NCI-H187 treated with DMSO at 0.1 percent for 48 hours (cell line): Measurements from ENCODE around the gene RPS25.
A peak's percentile ranks its signal among the peaks of the same experiment; 100 is the strongest.
"Not testable (repeated sequence)": the region's sequence is repeated elsewhere in the genome, so short reads cannot be mapped to it uniquely, and the experiment has no call there.

ENCODE experiments used
- DNase-seq: peaks from one replicate; lab custom pipeline; 2025; lab: John Stamatoyannopoulos, UW

The RPS25 gene

DNA sequence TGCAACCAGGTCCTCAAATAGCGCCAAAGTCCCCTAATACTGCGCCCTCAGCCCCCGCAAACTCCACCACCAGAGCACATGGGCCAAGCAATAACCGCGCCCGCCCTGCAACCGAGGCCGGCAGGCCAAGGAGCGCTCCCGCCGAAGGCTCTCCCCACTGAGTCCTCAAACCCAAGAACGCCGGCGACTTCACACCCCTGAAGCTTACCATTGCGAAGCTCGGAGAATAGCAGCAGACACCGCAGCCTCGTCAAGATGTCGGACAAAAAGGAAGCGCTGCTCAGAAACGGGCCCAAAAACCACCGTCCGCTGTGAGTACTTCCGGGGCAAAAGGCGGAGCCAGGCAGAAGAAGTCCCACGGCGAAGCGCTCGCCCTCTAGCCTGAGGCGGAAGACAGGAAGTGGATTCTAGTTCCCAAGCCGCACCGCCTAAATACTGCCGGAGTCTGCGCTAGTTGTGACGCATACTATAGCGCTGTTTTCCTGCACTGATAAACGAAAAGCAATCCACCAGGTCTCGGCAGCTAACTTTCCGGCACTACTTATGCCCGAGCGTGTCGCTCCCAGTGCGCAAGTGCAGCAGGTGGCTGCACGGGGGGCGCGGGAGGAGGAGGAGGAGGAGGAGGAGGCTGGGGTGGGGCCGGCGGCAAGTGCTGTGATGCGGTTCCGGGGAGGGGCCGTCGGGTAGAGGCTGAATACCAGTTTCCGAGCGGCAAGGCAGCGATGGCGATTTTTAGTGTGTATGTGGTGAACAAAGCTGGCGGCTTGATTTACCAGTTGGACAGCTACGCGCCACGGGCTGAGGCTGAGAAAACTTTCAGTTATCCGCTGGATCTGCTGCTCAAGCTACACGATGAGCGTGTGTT lies at the start of gene RPS25, which contains the start of gene TRAPPC4:
Gene RPS25, minus strand, starts transcription at position 270 of the 865 bp plus-strand sequence. Its CDS starts 59 bp downstream, at position 211.
Gene TRAPPC4, plus strand, starts transcription at position 693 of the 865 bp plus-strand sequence. Its CDS starts 30 bp downstream, at position 723.
- DNase-seq, result peak; percentile 88

DNA sequence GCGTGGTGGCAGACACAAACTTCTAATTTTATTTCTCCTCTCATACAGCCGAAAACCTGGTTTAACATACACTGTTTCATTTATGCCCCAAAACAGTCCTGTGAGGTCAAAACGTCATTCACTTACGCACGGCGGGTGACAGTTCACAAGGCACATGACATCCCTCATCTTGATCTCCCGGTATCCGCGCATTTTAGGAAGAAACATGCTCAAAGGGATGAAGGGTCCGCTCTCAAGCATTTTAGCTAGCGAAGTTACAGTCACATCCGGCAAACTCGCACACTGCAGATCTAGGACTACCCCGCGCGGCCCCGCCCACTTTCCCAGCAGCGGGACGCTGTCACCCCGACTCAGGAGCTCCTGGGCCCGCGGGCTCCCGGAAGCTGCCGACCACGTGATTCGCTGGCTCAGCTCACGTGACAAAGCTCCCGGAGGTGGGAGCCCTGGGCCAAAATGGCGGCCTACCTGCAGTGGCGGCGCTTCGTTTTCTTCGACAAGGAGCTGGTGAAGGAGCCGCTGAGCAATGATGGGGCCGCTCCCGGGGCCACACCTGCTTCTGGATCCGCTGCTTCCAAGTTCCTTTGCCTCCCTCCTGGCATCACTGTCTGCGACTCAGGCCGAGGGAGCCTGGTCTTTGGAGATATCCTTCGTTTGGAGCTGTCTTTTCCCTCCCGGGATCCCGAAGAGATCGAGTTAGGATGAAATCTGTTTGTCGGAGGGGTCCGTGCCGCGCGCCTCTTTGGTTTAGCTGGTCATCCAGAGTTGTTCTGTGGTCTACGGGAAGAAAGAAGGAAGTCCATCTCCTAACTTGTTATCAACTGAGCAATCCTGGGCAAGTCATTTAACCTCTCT lies 49.5 kb upstream of the RPS25 start, which contains the start of gene VPS11:
Gene VPS11, plus strand, starts transcription at position 448 of the 852 bp plus-strand sequence. Its CDS starts 6 bp downstream, at position 454.
- peak; percentile 69 for DNase-seq

- no peak for DNase-seq
These were observed 47.2 kb upstream of the RPS25 start for GRCh38 chr11:119065369-119065768.

GRCh38 chr11:119062779-119063178 lies 44.6 kb upstream of the RPS25 start:
- no peak for DNase-seq

DNA sequence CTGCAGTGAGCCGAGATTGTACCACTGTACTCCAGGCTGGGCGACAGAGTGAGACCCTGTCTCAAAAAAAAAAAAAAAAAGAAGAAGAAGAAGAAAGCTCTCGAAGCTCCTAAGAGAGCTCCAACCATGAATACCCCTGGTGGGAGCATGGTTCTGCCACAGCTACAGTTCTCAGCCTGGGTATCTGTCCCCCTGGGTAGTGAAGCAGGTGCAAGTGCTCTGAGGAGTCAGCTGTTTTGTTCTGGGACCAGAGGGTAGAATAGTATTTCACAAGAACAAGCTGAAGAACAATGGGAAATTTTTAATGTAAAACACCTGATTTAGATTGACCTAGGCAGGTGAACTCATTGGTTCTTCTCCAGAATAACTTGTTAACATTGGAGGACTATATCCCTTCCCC lies 43.1 kb upstream of the RPS25 start:
- DNase-seq, result no peak

DNA sequence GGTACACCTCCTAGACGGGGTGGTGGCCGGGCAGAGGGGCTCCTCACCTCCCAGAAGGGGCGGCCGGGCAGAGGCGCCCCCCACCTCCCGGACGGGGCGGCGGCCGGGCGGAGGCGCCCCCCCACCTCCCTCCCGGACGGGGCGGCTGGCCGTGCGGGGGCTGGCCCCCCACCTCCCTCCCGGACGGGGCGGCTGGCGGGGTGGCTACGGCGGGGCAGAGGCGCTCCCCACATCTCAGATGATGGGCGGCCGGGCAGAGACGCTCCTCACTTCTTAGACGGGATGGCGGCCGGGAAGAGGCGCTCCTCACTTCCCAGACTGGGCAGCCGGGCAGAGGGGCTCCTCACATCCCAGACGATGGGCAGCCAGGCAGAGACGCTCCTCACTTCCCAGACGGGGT lies 41.0 kb upstream of the RPS25 start:
- not testable (repeated sequence) for DNase-seq

DNA sequence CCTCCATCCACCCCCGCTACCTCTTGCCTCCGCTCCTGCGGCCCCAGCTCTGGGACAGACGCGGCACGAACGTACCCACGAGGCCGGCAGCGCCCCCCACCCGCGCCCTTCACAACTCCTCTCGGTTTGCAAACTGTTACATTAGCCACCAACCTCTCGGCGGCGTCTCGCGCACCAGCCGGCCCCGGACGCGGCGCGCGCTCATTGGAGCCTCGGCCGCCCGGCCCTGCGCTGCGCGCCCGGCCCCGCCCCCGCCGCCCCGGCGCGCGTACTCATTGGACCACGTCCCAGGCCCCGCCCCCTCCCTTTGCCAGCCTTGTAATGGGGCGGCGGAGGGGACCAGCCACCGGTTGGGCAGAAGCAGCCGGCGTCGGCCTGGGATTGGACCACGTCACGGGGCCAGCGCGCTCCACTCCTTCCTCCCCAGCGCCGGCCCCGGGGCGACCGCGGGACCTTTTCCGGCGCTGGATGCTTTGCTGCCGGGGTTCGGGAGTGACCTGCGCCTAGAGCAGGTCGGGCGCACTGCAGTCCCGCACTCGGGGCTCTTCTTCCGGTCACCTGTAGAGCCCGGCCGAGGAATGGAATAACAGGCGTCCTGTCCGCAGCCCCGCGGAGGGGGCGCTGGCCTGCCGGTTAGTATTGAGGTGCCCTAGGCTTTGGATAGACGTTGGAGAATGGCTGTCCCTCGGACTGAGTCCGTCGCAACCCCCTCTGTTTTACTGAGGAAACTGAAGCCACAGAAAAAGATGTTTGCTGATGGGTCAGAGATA lies 39.0 kb upstream of the RPS25 start, which contains the start of gene HYOU1:
Gene HYOU1, minus strand, starts transcription at position 206 of the 770 bp plus-strand sequence. CDS start 1,045 bp downstream, outside the sequence.
- DNase-seq, result peak; percentile 73

DNA sequence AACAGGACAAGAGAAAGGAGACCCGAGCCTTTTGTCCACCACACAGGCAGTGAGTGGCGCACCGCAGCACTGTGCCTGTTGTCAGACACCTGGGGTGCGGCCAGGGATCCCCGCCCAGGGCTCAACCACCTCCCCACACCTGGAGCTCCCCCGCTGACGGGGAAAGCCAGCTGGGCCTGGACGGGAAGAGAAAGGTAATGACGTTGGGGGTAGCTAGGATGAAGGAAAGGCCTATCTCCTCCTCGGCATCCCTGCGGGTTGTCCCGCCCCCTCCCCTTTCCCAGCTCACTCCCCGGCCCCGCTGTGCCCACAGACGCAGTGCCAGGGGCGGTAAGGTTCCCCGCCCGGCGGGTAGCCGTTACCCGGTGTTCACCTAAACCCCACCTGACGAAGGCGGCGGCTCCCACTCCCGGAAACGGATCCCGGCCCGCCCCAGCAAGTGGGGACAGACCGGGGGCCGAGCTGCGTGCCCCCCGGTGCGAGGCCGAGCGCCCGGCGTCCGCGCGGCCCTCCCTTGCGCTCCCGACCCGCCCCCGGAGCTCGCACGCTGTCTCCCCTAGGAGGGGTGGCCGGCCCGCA lies 38.4 kb upstream of the RPS25 start:
- DNase-seq, result no peak

- no peak for DNase-seq
These were observed 37.8 kb upstream of the RPS25 start for GRCh38 chr11:119055901-119056300.

- DNase-seq, result no peak
These were observed 36.3 kb upstream of the RPS25 start for GRCh38 chr11:119054418-119054817.

DNA sequence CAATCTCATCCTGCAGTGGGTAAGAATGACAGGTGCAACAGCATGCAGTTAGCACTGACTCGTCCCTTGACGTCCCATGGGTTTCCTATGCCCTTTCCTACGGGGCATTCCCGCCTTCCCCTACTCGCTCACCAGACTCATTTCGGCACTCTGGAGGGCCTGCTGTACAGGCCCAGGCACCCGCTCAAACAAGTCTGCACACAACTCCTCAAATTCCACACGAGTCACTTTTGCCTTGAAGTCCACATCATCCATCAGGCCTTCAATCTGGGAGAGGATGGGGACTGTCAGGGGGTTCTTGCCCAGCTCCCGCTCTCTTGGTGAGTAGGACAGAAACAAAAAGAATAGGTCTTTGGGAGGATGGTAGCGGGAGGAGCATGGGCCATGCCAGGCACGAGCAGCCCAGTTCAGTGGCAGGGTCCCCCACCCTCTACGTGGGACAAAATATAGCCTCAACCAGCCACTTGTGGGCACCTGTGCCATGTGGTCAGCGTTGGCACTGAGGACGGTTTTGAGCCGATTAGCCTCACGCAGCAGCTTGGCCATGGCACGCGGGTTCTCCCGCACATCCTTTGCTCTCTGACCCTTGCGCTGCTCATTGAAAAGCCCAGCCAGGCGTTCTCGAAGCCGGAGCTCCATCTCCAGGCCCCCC lies 34.1 kb upstream of the RPS25 start:
- no peak for DNase-seq

DNA sequence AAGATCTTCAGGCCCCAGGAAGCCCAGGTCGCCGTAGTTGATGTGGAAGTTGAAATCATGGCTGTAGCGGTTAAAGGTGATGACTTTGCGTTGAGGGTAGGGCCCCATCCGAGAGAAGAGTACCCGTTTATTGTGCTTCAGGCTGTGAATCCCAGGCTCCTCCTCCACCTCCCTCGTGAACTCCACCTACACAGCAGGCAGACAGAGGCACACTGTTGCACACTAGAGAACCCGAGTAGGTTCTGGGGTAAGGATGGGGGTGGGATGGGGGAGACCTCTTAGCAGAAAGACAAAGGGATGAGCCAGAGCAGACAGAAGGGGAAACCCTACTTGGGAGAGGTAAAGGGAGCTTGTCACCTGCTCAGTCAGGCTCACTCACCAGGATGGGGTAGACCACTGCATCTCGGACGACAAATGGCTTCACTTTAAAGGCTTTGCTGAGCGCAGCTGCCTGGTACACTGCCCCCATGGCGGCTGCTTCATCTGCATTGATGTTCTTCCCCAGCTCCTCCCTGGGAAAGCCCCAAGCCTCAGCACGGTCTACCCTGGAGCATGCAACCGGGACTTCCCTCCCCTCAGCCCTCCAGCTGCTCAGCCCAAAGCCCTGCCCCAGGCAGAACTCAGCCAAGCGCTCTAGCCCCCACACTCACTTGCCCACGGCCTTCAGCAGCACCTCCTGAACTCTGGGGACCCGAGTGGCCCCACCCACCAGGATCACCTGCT lies 33.5 kb upstream of the RPS25 start:
- no peak for DNase-seq

- DNase-seq, result no peak
These were observed 30.9 kb upstream of the RPS25 start for GRCh38 chr11:119049081-119049480.

GRCh38 chr11:119048644-119049043 lies 30.5 kb upstream of the RPS25 start:
- no peak for DNase-seq

DNA sequence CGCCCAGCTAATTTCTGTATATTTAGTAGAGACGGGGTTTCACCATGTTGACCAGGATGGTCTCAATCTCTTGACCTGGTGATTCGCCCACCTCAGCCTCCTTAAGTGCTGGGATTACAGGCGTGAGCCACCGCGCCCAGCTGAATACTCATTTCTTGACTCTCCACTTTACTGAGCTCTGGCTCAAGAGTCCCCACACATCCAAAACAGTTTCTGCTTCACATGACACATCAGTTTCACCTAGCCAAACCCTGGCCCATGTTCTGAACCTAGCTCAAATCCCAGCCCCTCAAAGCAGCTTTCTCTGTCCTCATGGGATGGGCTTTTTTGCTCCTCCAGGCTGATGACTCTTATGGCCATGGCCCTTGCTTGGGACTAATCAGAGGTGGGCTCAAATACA lies 29.1 kb upstream of the RPS25 start:
- no peak for DNase-seq

DNA sequence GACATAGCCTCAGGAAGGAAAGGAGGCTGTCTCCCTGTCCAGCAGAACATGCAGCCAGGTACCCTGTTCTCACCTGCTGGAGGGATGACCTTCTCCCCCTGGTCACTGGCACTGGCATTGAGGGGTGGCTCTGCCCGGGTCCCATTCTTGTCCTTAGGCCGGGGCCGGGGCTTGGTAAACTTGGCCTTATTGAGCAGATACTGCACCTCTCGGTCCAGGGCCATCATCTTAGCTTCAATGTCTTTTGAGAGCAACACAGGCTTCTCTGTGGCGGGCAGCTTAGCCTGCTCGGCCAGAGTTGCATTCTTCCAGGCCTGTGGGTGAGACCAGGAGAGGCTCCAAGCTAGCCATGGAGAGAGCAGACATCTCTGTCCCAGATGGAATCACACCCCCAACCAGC lies 28.3 kb upstream of the RPS25 start:
- no peak for DNase-seq

DNA sequence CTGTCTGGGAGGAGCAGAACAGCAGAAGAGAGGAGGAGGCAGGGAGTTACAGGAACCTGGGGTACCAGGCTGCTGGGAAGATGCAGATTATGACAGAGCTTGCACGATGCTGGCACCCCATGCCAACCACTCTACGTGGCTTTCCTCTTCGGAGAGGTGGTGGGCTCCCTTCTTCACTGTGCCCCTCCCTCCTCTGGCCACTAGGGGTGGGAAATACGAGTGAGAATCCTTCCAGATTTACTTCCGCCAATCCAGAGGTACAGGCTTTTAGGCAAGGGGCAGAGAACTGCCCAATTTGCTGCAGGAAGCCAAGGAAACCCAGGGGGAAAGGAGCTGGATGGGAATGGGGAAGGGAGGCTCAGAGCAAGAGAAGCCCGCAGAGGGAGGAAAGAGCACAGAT lies 26.6 kb upstream of the RPS25 start:
- no peak for DNase-seq

DNA sequence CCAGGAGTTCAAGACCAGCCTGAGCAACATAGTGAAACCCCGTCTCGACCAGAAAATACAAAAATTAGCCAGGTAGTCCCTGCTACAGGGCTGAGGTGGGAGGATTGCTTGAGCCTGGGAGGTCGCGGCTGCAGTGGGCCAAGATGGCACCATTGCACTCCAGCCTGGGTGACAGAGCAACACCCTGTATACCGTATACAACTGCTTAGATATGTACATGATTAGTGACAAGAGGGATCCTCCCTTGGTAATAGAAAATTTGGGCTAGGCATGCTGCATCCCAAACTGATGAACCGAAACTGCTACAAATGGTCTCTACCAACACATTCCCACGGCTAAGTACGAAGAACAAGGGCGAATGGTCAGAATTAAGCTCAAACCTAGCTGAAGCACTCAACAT lies 24.8 kb upstream of the RPS25 start:
- no peak for DNase-seq

DNA sequence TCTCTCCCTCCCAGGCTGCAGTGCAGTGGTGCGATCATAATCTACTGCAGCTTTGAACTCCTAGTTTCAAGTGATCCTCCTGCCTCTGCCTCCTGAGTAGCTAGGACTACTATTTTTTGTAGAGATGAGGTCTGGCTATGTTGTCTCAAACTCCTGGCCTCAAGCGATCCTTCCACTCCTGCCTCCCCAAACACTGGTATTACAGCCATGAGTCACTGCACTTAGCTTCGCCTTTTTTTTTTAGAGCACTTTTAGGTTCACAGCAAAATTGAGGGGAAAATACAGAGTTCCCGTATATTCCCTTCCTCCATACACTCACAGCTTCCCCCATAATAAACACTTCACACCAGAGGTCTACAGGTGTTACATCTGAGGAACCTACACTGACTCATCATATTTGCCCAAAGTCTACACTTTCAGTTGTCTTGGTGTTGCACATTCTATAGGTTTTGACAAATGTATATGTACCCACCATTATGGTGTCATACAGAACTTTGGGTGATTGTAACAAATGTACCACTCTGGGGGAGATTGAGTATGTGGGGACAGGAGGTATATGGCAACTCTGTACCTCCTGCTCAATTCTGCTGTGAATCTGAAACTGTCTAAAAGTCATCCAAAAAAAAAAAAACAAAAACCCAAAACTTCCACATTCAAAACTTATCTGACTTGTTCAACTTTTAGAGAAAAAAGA lies 23.8 kb upstream of the RPS25 start:
- no peak for DNase-seq

DNA sequence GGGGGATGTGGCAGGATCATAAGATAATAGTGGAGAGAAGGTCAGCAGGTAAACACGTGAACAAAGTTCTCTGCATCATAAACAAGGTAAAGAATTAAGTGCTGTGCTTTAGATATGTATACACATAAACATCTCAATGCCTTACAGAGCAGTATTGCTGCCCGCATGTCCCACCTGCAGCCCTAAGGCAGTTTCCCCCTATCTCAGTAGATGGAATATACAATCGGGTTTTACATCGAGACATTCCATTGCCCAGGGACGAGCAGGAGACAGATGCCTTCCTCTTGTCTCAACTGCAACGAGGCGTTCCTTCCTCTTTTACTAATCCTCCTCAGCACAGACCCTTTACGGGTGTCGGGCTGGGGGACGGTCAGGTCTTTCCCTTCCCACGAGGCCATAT lies 21.3 kb upstream of the RPS25 start:
- not testable (repeated sequence) for DNase-seq
